NCI-H1436 treated with DMSO at 0.1 percent for 48 hours (cell line): ENCODE data around the gene CDK18.
"Not testable (repeated sequence)": the region's sequence is repeated elsewhere in the genome, so short reads cannot be mapped to it uniquely, and the experiment has no call there.

Source experiments
- DNase-seq: peaks from one replicate; lab custom pipeline; 2025; lab: John Stamatoyannopoulos, UW

The CDK18 gene

GRCh38 chr1:205504311-205505075, at the start of gene CDK18:
TSS of gene CDK18 (plus strand) at chr1:205504669. CDS start at chr1:205523168, 18,499 bp downstream.
- peak; percentile 79 for DNase-seq

- DNase-seq = no peak
Measured at GRCh38 chr1:205454903-205455335, 49.5 kb upstream of the CDK18 start.

GRCh38 chr1:205455581-205456382, 48.7 kb upstream of the CDK18 start, which contains the start of gene BLACAT1:
TSS of gene BLACAT1 (minus strand) at chr1:205456045.
- no peak for DNase-seq

- DNase-seq = no peak
Measured at GRCh38 chr1:205456383-205456867, 48.0 kb upstream of the CDK18 start.

- DNase-seq = peak; percentile 54
Measured at GRCh38 chr1:205456868-205457745, 47.4 kb upstream of the CDK18 start.

- DNase-seq = no peak
Measured at GRCh38 chr1:205458777-205459566, 45.5 kb upstream of the CDK18 start.

- no peak for DNase-seq
Measured at GRCh38 chr1:205465392-205465791, 39.1 kb upstream of the CDK18 start.

GRCh38 chr1:205466595-205467220, 37.8 kb upstream of the CDK18 start:
- no peak for DNase-seq

GRCh38 chr1:205470131-205470530, 34.3 kb upstream of the CDK18 start:
- DNase-seq = no peak

GRCh38 chr1:205472737-205473441, 31.6 kb upstream of the CDK18 start:
- DNase-seq = no peak

- DNase-seq = no peak
Measured at GRCh38 chr1:205473475-205473874, 31.0 kb upstream of the CDK18 start.

GRCh38 chr1:205473966-205474365, 30.5 kb upstream of the CDK18 start:
- no peak for DNase-seq

GRCh38 chr1:205474571-205474970, 29.9 kb upstream of the CDK18 start:
- DNase-seq = no peak

- no peak for DNase-seq
Measured at GRCh38 chr1:205475855-205476254, 28.6 kb upstream of the CDK18 start.

GRCh38 chr1:205476648-205477047, 27.8 kb upstream of the CDK18 start:
- no peak for DNase-seq

GRCh38 chr1:205477121-205477758, 27.2 kb upstream of the CDK18 start:
- DNase-seq = no peak

- peak; percentile 51 for DNase-seq
Measured at GRCh38 chr1:205477759-205478247, 26.7 kb upstream of the CDK18 start.

GRCh38 chr1:205478985-205479384, 25.5 kb upstream of the CDK18 start:
- not testable (repeated sequence) for DNase-seq

- DNase-seq = no peak
Measured at GRCh38 chr1:205480349-205480985, 24.0 kb upstream of the CDK18 start.
